SK-N-SH treated with all-trans-retinoic acid at 6 μM for 48 hours (cell line): ENCODE results near the gene FGF6.

ENCODE experiments used
- CSRNP3 ChIP-seq: fragments of 250-450 bp; sonication (Bioruptor Pico); IDR thresholded peaks from 2 replicates; pipeline ENCODE4 v1.5.1; 2021; ENCODE audit warnings: mild to moderate bottlenecking, moderate library complexity
- OSR1 ChIP-seq: fragments of 250-450 bp; sonication (Bioruptor Pico); IDR thresholded peaks from 2 replicates; pipeline ENCODE4 v1.8.0; 2022; ENCODE audit warnings: moderate library complexity, mild to moderate bottlenecking, inconsistent platforms
- RARB ChIP-seq: fragments of 250-450 bp; sonication (Bioruptor Pico); IDR thresholded peaks from 2 replicates; pipeline ENCODE4 v1.8.0; 2021; ENCODE audit warnings: mild to moderate bottlenecking, moderate library complexity
- ZNF70 ChIP-seq: fragments of 450-650 bp; formaldehyde crosslinking; IDR thresholded peaks from 2 replicates; pipeline ENCODE4 v1.5.0; 2020; ENCODE audit warnings: mild to moderate bottlenecking, moderate library complexity
- ZNF8 ChIP-seq: fragments of 450-650 bp; formaldehyde crosslinking; IDR thresholded peaks from 2 replicates; pipeline ENCODE4 v1.5.0; 2020; ENCODE audit warnings: mild to moderate bottlenecking, moderate library complexity
- TF ChIP-seq, protein P1 (sequence below): fragments of 250-450 bp; sonication (Bioruptor Pico); IDR thresholded peaks from 2 replicates; pipeline ENCODE4 v1.8.0; 2020; ENCODE audit warnings: mild to moderate bottlenecking, moderate library complexity, borderline replicate concordance

- TF ChIP-seq CSRNP3, result no peak
- no peak for TF ChIP-seq ZNF8 (CRISPR knock-in tag)
- TF ChIP-seq ZNF70 (CRISPR knock-in tag), result no peak
- no peak for TF ChIP-seq RARB
- TF ChIP-seq, protein P1, sequence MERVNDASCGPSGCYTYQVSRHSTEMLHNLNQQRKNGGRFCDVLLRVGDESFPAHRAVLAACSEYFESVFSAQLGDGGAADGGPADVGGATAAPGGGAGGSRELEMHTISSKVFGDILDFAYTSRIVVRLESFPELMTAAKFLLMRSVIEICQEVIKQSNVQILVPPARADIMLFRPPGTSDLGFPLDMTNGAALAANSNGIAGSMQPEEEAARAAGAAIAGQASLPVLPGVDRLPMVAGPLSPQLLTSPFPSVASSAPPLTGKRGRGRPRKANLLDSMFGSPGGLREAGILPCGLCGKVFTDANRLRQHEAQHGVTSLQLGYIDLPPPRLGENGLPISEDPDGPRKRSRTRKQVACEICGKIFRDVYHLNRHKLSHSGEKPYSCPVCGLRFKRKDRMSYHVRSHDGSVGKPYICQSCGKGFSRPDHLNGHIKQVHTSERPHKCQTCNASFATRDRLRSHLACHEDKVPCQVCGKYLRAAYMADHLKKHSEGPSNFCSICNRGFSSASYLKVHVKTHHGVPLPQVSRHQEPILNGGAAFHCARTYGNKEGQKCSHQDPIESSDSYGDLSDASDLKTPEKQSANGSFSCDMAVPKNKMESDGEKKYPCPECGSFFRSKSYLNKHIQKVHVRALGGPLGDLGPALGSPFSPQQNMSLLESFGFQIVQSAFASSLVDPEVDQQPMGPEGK (CRISPR knock-in tag), result no peak
- TF ChIP-seq OSR1 (CRISPR knock-in tag), result no peak
These were observed 44.5 kb downstream of the FGF6 start for GRCh38 chr12:4401117-4401516.
